ENCODE measurements around the gene PALB2. TPM values are rescaled to one million over a fixed set of nuclear protein-coding genes. Genes with fewer than 3 reads are reported as not detected.
A peak's percentile ranks its signal among the peaks of the same experiment; 100 is the strongest.

Gene PALB2
- total and polyA plus RNA-seq, 2 of the 13 experiments (the other 11 are each of a cell fraction or from before 2014, with no cell fraction given), result 12.1 to 40.9 TPM

DNA sequence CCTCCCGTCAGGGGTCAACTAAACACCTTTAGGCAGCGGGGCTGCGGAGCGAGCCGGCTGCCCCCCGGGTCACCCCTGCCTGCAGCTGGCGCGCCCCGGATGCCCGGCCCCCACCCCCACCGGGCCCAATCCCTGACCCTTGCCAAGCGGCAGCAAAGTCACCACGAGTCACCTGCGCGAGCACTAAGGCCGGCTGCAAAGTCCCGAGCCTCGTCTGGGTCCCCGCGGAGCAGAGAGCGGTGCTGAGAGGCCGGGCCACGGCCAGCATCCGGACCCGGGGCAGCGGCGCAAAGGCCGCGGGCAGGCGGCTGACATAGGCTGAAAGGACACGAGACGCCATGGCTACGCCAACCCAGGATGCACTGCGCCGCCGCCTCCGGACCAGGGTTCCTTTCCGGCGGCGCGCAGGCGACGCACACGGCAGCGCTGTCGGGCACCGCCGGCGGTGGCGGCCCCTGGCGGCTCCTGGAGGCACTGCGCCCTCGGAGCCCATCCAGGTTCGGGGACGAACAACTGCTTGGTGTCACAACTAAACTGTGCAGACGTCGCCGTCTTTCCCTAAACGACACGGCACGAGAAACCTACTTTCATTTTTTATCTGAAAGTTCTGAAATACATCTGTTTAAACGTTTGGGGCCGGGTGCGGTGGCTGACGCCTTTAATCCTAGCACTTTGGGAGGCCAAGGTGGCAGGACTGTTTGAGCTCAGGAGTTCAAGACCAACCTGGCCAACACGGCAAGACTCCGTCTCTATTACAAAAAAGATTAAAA, 45.0 kb downstream of the PALB2 start, which contains the start of gene NDUFAB1 (continued):
- TF ChIP-seq, protein P1, sequence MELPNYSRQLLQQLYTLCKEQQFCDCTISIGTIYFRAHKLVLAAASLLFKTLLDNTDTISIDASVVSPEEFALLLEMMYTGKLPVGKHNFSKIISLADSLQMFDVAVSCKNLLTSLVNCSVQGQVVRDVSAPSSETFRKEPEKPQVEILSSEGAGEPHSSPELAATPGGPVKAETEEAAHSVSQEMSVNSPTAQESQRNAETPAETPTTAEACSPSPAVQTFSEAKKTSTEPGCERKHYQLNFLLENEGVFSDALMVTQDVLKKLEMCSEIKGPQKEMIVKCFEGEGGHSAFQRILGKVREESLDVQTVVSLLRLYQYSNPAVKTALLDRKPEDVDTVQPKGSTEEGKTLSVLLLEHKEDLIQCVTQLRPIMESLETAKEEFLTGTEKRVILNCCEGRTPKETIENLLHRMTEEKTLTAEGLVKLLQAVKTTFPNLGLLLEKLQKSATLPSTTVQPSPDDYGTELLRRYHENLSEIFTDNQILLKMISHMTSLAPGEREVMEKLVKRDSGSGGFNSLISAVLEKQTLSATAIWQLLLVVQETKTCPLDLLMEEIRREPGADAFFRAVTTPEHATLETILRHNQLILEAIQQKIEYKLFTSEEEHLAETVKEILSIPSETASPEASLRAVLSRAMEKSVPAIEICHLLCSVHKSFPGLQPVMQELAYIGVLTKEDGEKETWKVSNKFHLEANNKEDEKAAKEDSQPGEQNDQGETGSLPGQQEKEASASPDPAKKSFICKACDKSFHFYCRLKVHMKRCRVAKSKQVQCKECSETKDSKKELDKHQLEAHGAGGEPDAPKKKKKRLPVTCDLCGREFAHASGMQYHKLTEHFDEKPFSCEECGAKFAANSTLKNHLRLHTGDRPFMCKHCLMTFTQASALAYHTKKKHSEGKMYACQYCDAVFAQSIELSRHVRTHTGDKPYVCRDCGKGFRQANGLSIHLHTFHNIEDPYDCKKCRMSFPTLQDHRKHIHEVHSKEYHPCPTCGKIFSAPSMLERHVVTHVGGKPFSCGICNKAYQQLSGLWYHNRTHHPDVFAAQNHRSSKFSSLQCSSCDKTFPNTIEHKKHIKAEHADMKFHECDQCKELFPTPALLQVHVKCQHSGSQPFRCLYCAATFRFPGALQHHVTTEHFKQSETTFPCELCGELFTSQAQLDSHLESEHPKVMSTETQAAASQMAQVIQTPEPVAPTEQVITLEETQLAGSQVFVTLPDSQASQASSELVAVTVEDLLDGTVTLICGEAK (IDR thresholded peaks at IDR 0.05), result no peak
- TF ChIP-seq, protein P1 (CRISPR knock-in tag; IDR thresholded peaks at IDR 0.05), result peak; percentile 94
- no peak for TF ChIP-seq MBNL3 (CRISPR knock-in tag; conservative IDR thresholded peaks at IDR 0.05)
- TF ChIP-seq, protein P2, sequence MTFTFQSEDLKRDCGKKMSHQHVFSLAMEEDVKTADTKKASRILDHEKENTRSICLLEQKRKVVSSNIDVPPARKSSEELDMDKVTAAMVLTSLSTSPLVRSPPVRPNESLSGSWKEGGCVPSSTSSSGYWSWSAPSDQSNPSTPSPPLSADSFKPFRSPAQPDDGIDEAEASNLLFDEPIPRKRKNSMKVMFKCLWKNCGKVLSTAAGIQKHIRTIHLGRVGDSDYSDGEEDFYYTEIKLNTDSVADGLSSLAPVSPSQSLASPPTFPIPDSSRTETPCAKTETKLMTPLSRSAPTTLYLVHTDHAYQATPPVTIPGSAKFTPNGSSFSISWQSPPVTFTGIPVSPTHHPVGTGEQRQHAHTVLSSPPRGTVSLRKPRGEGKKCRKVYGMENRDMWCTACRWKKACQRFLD (CRISPR knock-in tag; IDR thresholded peaks at IDR 0.05; ENCODE audit: borderline replicate concordance), result peak; percentile 84; the same call in 1 of the 2 replicates
- TF ChIP-seq RFX3 (CRISPR knock-in tag; IDR thresholded peaks at IDR 0.05), result peak; percentile 56; the same call in 1 of the 2 replicates
- TF ChIP-seq, protein P3, sequence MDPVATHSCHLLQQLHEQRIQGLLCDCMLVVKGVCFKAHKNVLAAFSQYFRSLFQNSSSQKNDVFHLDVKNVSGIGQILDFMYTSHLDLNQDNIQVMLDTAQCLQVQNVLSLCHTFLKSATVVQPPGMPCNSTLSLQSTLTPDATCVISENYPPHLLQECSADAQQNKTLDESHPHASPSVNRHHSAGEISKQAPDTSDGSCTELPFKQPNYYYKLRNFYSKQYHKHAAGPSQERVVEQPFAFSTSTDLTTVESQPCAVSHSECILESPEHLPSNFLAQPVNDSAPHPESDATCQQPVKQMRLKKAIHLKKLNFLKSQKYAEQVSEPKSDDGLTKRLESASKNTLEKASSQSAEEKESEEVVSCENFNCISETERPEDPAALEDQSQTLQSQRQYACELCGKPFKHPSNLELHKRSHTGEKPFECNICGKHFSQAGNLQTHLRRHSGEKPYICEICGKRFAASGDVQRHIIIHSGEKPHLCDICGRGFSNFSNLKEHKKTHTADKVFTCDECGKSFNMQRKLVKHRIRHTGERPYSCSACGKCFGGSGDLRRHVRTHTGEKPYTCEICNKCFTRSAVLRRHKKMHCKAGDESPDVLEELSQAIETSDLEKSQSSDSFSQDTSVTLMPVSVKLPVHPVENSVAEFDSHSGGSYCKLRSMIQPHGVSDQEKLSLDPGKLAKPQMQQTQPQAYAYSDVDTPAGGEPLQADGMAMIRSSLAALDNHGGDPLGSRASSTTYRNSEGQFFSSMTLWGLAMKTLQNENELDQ (CRISPR knock-in tag; IDR thresholded peaks at IDR 0.05; ENCODE audit: borderline replicate concordance), result peak; percentile 58; the same call in 1 of the 2 replicates
- peak; percentile 88 for TF ChIP-seq ZNF768 (CRISPR knock-in tag; IDR thresholded peaks at IDR 0.05)
- TF ChIP-seq PHB2 (IDR thresholded peaks at IDR 0.05; ENCODE audit: partially characterized antibody), result no peak
- TF ChIP-seq PHF5A (CRISPR knock-in tag; IDR thresholded peaks at IDR 0.05; ENCODE audit: low read depth, unreplicated experiment), result peak; percentile 93
- TF ChIP-seq ZNF775 (CRISPR knock-in tag; IDR thresholded peaks at IDR 0.05; ENCODE audit: borderline replicate concordance), result no peak
- peak; percentile 60; the same call in 1 of the 2 replicates for TF ChIP-seq ZIK1 (CRISPR knock-in tag; IDR thresholded peaks at IDR 0.05; ENCODE audit: borderline replicate concordance, low read depth)
- TF ChIP-seq CENPX (CRISPR knock-in tag; IDR thresholded peaks at IDR 0.05), result no peak
- TF ChIP-seq MLLT10 (CRISPR knock-in tag; IDR thresholded peaks at IDR 0.05), result no peak
- peak; percentile 43; the same call in 1 of the 2 replicates for TF ChIP-seq ZNF552 (CRISPR knock-in tag; IDR thresholded peaks at IDR 0.05; ENCODE audit: borderline replicate concordance)

Measured in HepG2 (cell line).